ENCODE data around the gene KIF18B.

Gene KIF18B

GRCh38 chr17:44875761-44876160 lies 71.8 kb downstream of the KIF18B start:
- DNase-seq (ENCODE audit: low read depth in 2 of 2) = no peak

Measured in stimulated activated CD8-positive, alpha-beta memory T cell treated with anti-CD3 and anti-CD28 coated beads, Interleukin-15, amount 100 ng/mL, for 48 hours (primary cell).